ENCODE measurements around the gene SLC37A2. TPM values are rescaled to one million over a fixed set of nuclear protein-coding genes. Genes with fewer than 3 reads are reported as not detected.

SLC37A2 gene
- total RNA-seq, 1 experiment from 2014 or later = 5.1 TPM

- DNase-seq (ENCODE audit: low read depth, low spot score) = no peak
- H3K4me3 ChIP-seq (replicated peaks in 1 of 2; ENCODE audit: low read depth in 1 of 2, low read length in 2 of 2) = no peak overlapping the region
- ChIA-PET POLR2A (no interaction called here), RAD21 (ENCODE audit: low non-redundant PET in 1 of 2, low total read pairs in 2 of 2, uncharacterized antibody in 2 of 2, unreplicated experiment in 2 of 2) (no interaction called here), CTCF (no interaction called here)
- H3K4me1 ChIP-seq (ENCODE audit: control insufficient read depth in 1 of 2, insufficient read depth in 2 of 2, low read length in 2 of 2) = no peaks in the 10 kb centered on the region
- BruUV-seq (replicated peaks) = no TSS peak
- intact Hi-C loops (cut with micrococcal nuclease) = no loop called here
- no peaks in the 10 kb centered on the region for H3K9me2 ChIP-seq (ENCODE audit: insufficient read depth)
- H3K4me2 ChIP-seq (ENCODE audit: low read length) = no peak overlapping the region
- TF ChIP-seq ELF1 (IDR thresholded peaks at IDR 0.05; ENCODE audit: borderline replicate concordance, low read depth) (no peak), CTCF (IDR thresholded peaks at IDR 0.05 in 2 of 3, conservative IDR thresholded peaks at IDR 0.05 in 1 of 3; ENCODE audit: borderline replicate concordance in 1 of 3, insufficient read depth in 1 of 3, low read depth in 2 of 3, low read length in 2 of 3) (no peak), CEBPB (IDR thresholded peaks at IDR 0.05; ENCODE audit: low read depth) (no peak), SIN3A (IDR thresholded peaks at IDR 0.05; ENCODE audit: low read depth) (no peak), ZBTB33 (IDR thresholded peaks at IDR 0.05; ENCODE audit: extremely low read depth, insufficient replicate concordance, low read length) (no peak), SRF (IDR thresholded peaks at IDR 0.05; ENCODE audit: low read depth) (no peak), POLR2A (IDR thresholded peaks at IDR 0.05; ENCODE audit: borderline replicate concordance, extremely low read depth, insufficient read depth, insufficient read length) (no peak), EZH2phosphoT487 (IDR thresholded peaks at IDR 0.05; ENCODE audit: borderline replicate concordance) (no peak), ATF3 (IDR thresholded peaks at IDR 0.05) (no peak), YY1 (IDR thresholded peaks at IDR 0.05; ENCODE audit: extremely low read depth, insufficient replicate concordance, low read depth, low read length) (no peak), FOSL1 (IDR thresholded peaks at IDR 0.05; ENCODE audit: low read depth) (no peak), POLR2AphosphoS5 (IDR thresholded peaks at IDR 0.05; ENCODE audit: low read depth, low read length) (no peak), MAX (IDR thresholded peaks at IDR 0.05) (no peak), ZFX (IDR thresholded peaks at IDR 0.05) (no peak), JUND (IDR thresholded peaks at IDR 0.05) (no peak), TCF7L2 (IDR thresholded peaks at IDR 0.05; ENCODE audit: borderline replicate concordance, extremely low read depth, insufficient read depth, insufficient read length) (no peak), RAD21 (IDR thresholded peaks at IDR 0.05; ENCODE audit: low read depth) (no peak), SP1 (IDR thresholded peaks at IDR 0.05; ENCODE audit: low read depth) (no peak)
- H3K9me3 ChIP-seq (ENCODE audit: control insufficient read depth in 1 of 2, insufficient read depth in 1 of 2, low read depth in 1 of 2, low read length in 2 of 2) = no peaks in the 10 kb centered on the region
- no peaks in the 10 kb centered on the region for H4K20me1 ChIP-seq (ENCODE audit: insufficient read depth)
- H3K27ac ChIP-seq (ENCODE audit: low read depth, low read length) = no peak overlapping the region
- peaks cover 0 to 8% of the 10 kb centered on the region in 2 experiments; a peak in 1 of 4 replicates for H3K36me3 ChIP-seq (ENCODE audit: control insufficient read depth in 1 of 2, insufficient read depth in 2 of 2, low read length in 2 of 2)
- H3K9ac ChIP-seq (ENCODE audit: low read length) = no peak overlapping the region
- peaks cover 12% of the 10 kb centered on the region; the same call in 1 of the 2 replicates for H3K79me2 ChIP-seq (ENCODE audit: insufficient read depth, low read length)
- H3K27me3 ChIP-seq (ENCODE audit: insufficient read depth, low read length) = no peaks in the 10 kb centered on the region
- H2AFZ ChIP-seq (ENCODE audit: low read depth, low read length, poor library complexity, severe bottlenecking) = no peak overlapping the region
- ATAC-seq = no peak
Observed at GRCh38 chr11:125102025-125102424, 38.9 kb downstream of the SLC37A2 start.

Data from HCT116 (cell line).